ENCODE results near the gene WDR90.

Gene WDR90

GRCh38 chr16:640614-641013, 8.6 kb upstream of the WDR90 start:
- DNase-seq: no peak

- DNase-seq: peak; percentile 66
Measured at GRCh38 chr16:641326-642188, 7.6 kb upstream of the WDR90 start, which contains the start of gene MCRIP2. TSS of gene MCRIP2 (plus strand) at chr16:641828. CDS start at chr16:641992, 164 bp downstream.

- peak; percentile 20 for DNase-seq
Measured at GRCh38 chr16:642189-643049, 6.7 kb upstream of the WDR90 start.

- DNase-seq: no peak
Measured at GRCh38 chr16:643050-643368, 6.2 kb upstream of the WDR90 start.

- DNase-seq: no peak
Measured at GRCh38 chr16:644556-644955, 4.6 kb upstream of the WDR90 start.

- no peak for DNase-seq
Measured at GRCh38 chr16:645852-646678, 3.1 kb upstream of the WDR90 start.

- DNase-seq: no peak
Measured at GRCh38 chr16:646679-647172, 2.4 kb upstream of the WDR90 start.

GRCh38 chr16:647173-647902, 1.8 kb upstream of the WDR90 start:
- DNase-seq: peak; percentile 22

- DNase-seq: peak; percentile 60
Measured at GRCh38 chr16:648071-648780, 939 bp upstream of the WDR90 start.

- DNase-seq: no peak
Measured at GRCh38 chr16:649631-650030, 466 bp downstream of the WDR90 start.

GRCh38 chr16:651844-652243, 2.7 kb downstream of the WDR90 start:
- DNase-seq: no peak

- DNase-seq: no peak
Measured at GRCh38 chr16:652454-653305, 3.5 kb downstream of the WDR90 start.

GRCh38 chr16:654034-654433, 4.9 kb downstream of the WDR90 start:
- no peak for DNase-seq

- no peak for DNase-seq
Measured at GRCh38 chr16:657487-657886, 8.3 kb downstream of the WDR90 start.

GRCh38 chr16:658679-659571, 9.8 kb downstream of the WDR90 start:
- DNase-seq: no peak

GRCh38 chr16:659618-660017, 10.5 kb downstream of the WDR90 start:
- no peak for DNase-seq

- no peak for DNase-seq
Measured at GRCh38 chr16:660132-660458, 10.9 kb downstream of the WDR90 start.

- peak; percentile 78 for DNase-seq
Measured at GRCh38 chr16:660459-661183, 11.5 kb downstream of the WDR90 start.

Data from NCI-H2029 (cell line).